ENCODE measurements around the gene DNASE1L1. TPM values are rescaled to one million over a fixed set of nuclear protein-coding genes. Genes with fewer than 3 reads are reported as not detected.

Gene DNASE1L1
- total RNA-seq, 2 donors from 2014 or later, result 9.6 to 16.1 TPM

DNA sequence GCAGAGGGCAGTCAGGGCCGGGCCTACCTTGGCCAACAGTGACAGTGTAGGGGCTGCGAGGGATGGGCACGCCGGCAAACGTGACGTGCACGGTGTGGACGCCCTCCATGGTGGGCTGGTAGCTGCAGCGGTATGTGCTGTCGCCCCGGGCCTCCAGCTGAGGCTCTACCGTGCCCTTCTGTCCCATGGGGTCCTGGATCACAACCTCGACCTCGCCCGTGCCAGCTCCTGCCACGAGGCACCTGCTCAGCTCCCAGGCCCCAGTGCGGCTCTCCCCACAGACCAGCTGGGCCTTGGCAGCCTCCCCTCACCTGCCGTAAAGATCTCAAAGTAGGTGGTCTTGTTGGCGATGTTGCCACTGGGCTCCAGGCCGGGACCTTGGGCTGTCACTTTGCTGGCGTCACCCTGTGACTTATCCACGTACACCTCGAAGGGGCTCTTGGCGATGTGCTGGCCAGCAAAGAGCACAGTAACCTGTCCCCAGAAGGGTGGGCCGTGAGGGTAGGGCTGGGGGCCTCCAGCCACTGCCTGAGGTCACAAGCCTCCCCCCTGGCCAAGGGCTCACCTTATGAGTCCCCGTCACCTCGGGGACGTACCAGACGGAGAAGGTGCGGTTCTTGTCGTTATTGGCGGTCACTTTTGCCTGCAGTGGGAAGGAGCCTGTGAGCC lies 42.9 kb downstream of the DNASE1L1 start:
- no peak overlapping the region for H3K4me3 ChIP-seq
- H3K27ac ChIP-seq, result no peak overlapping the region
- H3K4me1 ChIP-seq, result peaks cover 14% of the 10 kb centered on the region
- H3K27me3 ChIP-seq, result no peaks in the 10 kb centered on the region
- no peak for ATAC-seq
- H3K9me3 ChIP-seq, result no peaks in the 10 kb centered on the region
- intact Hi-C loops (cut with DNase I), result no loop called here
- no peak for DNase-seq
- TF ChIP-seq, protein P1, sequence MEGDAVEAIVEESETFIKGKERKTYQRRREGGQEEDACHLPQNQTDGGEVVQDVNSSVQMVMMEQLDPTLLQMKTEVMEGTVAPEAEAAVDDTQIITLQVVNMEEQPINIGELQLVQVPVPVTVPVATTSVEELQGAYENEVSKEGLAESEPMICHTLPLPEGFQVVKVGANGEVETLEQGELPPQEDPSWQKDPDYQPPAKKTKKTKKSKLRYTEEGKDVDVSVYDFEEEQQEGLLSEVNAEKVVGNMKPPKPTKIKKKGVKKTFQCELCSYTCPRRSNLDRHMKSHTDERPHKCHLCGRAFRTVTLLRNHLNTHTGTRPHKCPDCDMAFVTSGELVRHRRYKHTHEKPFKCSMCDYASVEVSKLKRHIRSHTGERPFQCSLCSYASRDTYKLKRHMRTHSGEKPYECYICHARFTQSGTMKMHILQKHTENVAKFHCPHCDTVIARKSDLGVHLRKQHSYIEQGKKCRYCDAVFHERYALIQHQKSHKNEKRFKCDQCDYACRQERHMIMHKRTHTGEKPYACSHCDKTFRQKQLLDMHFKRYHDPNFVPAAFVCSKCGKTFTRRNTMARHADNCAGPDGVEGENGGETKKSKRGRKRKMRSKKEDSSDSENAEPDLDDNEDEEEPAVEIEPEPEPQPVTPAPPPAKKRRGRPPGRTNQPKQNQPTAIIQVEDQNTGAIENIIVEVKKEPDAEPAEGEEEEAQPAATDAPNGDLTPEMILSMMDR (IDR thresholded peaks at IDR 0.05), result no peak
- TF ChIP-seq POLR2A (IDR thresholded peaks at IDR 0.05), result no peak
- 77% methylated on average over 7 of the region's 32 CpGs; no CpG with 5 or more reads in 1 of the 2 donors for WGBS, 2 donors
- no peaks in the 10 kb centered on the region for H3K36me3 ChIP-seq (replicated peaks in 1 of 2; ENCODE audit: insufficient read depth in 1 of 2, low read depth in 2 of 2)

DNA sequence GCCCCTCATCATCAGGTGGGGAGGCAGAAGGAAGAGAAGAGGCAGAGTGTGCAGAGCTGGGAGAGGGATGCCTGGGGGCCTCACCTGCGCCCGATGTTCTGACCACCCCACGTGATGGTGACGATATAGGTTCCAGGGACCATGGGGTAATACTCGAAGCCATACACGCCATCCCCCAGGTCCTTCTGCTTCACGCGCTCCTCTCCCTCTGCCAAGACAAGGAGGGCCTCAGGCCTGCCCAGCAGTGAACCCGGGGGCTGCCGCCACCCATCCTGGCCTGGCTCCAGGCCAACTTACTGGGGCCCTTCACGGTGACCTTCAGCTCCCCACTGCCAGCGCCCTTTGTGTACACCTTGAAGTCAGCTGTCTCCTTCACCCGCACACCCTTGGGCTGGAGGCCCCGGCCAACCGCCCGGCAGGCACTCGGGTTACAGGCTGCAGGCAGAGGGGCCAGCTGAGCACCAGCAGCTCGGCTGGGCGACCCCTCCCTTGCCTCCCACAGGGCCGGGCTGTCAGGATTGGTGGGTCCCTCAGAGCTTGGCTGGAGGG lies 43.9 kb downstream of the DNASE1L1 start:
- TF ChIP-seq POLR2A (IDR thresholded peaks at IDR 0.05), result no peak
- TF ChIP-seq, protein P1 (IDR thresholded peaks at IDR 0.05), result no peak
- H3K27ac ChIP-seq, result no peak overlapping the region

DNA sequence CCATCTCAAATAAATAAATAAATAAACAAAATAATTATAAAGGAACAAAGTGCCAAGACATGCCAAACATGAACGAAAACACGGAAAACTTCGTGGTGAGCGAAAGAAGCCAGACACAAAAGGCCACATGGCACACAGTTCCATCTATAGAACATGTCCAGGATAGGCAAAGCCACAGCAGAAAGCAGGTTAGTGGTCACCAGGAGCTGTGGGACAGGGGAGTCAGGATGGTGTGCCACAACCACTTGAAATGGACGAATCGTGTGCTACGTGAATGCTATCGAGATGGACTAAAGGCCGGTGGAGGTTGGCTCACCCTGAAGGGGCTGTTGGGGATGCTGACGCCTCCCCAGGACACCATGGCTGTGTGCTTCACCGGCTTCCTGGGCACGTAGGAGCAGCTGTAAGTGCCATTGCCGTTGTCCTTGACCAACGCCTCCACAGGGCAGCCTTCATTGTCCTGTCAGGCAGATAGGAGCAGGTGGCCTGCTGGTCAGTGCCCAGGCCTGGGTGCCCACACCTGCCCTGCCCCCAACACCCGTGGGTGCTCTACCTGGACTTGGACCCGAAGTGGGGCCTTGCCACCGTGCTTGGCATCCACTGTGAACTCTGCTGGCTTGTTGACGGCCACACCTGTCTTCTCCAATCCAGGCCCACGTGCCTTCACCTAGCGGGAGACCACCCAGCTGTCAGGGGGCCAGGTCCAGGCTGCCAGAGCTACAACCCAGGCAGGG lies 45.2 kb downstream of the DNASE1L1 start:
- no peak overlapping the region for H3K4me3 ChIP-seq
- DNase-seq (no peak), ATAC-seq (no peak)
- intact Hi-C loops (cut with DNase I), result no loop called here
- peaks cover 7% of the 10 kb centered on the region for H3K4me1 ChIP-seq
- no peak for TF ChIP-seq POLR2A (IDR thresholded peaks at IDR 0.05)
- TF ChIP-seq, protein P1 (IDR thresholded peaks at IDR 0.05), result no peak
- 94 to 96% methylated on average over 5 to 12 of the region's 20 CpGs for WGBS, 2 donors
- H3K36me3 ChIP-seq (replicated peaks in 1 of 2; ENCODE audit: insufficient read depth in 1 of 2, low read depth in 2 of 2), result no peaks in the 10 kb centered on the region
- no peak overlapping the region for H3K27ac ChIP-seq
- H3K9me3 ChIP-seq, result no peaks in the 10 kb centered on the region
- H3K27me3 ChIP-seq, result no peaks in the 10 kb centered on the region

More for the DNA sequence above, 43.9 kb downstream of the DNASE1L1 start:
- 79 to 91% methylated on average over 9 to 16 of the region's 20 CpGs for WGBS, 2 donors
- H3K4me1 ChIP-seq, result peaks cover 9% of the 10 kb centered on the region
- ATAC-seq (no peak), DNase-seq (no peak)
- H3K9me3 ChIP-seq, result no peaks in the 10 kb centered on the region
- H3K4me3 ChIP-seq, result no peak overlapping the region
- no peaks in the 10 kb centered on the region for H3K27me3 ChIP-seq
- intact Hi-C loops (cut with DNase I), result no loop called here
- H3K36me3 ChIP-seq (replicated peaks in 1 of 2; ENCODE audit: insufficient read depth in 1 of 2, low read depth in 2 of 2), result no peaks in the 10 kb centered on the region

DNA sequence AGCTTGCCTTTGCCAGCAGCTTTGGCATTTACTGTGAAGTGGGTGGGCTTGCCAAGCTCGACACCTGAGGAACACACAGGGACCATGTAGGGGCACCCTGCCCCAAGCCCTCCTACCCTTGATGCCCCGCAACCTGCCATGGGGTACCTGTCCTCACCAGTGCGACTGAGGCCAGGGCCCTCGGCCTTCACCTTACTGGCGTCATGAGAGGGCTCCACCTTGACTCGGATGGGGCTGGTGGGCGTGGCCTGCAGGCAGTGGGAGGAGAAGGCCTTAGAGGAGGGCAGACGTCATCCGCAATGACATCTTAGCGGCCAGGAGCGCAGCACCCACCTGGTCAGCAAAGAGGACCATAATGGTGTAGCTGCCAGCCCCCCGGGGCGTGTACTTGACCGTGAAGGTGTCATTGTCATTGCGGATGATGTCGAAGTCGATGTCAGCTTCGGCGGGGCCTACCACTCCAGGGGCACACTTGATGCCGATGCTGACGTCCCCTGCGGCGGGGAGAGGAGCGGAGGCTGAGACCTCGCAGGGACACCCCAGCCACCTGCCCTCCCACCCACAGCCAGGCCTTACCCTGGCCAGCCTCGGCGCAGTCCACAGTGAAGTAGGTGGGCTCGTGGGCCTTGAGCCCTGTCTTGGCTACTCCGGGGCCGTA lies 46.8 kb downstream of the DNASE1L1 start:
- H3K36me3 ChIP-seq (replicated peaks in 1 of 2; ENCODE audit: insufficient read depth in 1 of 2, low read depth in 2 of 2), result no peaks in the 10 kb centered on the region
- WGBS, 2 donors, result 70% methylated on average over 7 of the region's 30 CpGs; no CpG with 5 or more reads in 1 of the 2 donors
- no peaks in the 10 kb centered on the region for H3K9me3 ChIP-seq
- H3K4me3 ChIP-seq, result no peak overlapping the region
- H3K27ac ChIP-seq, result no peak overlapping the region
- no peaks in the 10 kb centered on the region for H3K4me1 ChIP-seq
- intact Hi-C loops (cut with DNase I), result no loop called here
- DNase-seq (no peak), ATAC-seq (no peak)
- H3K27me3 ChIP-seq, result no peaks in the 10 kb centered on the region
- TF ChIP-seq, protein P1 (IDR thresholded peaks at IDR 0.05), result no peak
- no peak for TF ChIP-seq POLR2A (IDR thresholded peaks at IDR 0.05)

Measured in body of pancreas (tissue), 4 donors.